ENCODE data around the gene OR5D18.
"Not testable (repeated sequence)": the region's sequence is repeated elsewhere in the genome, so short reads cannot be mapped to it uniquely, and the experiment has no call there.

The OR5D18 gene

DNA sequence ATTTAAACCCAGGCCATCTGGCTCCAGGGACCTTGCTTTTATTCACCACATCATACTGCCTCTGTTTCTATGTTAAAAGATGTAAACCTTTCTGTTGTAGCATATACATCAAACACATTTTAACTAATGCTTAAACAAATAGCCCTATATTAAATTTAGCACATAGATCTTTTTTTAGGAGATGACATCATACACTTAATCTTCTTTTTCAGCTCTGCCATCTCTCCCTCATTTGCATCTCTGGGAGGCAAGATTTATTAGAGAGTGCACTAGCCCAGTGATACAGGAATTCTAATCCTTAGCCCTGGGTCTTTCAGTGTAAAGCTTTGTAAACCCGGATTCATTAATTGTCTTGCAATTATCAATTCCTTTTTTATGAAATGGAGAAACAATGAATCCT, 32.7 kb downstream of the OR5D18 start:
- Histone ChIP-seq H3K27ac (ENCODE audit: low read depth, low read length) (no peak overlapping the region), H3K9ac (ENCODE audit: low read length) (no peak overlapping the region), H3K27me3 (ENCODE audit: control insufficient read depth, insufficient read depth, low read length) (no peaks in the 10 kb centered on the region), H3K9me3 (ENCODE audit: control insufficient read depth, insufficient read depth, low read depth, low read length) (peaks cover 31% of the 10 kb centered on the region; the same call in 1 of the 2 replicates), H3K4me1 (ENCODE audit: control insufficient read depth, insufficient read depth, low read length) (no peaks in the 10 kb centered on the region), H3K36me3 (ENCODE audit: control insufficient read depth, insufficient read depth, low read length) (no peaks in the 10 kb centered on the region), H3K4me3 (ENCODE audit: low read depth, low read length) (no peak overlapping the region)

DNA sequence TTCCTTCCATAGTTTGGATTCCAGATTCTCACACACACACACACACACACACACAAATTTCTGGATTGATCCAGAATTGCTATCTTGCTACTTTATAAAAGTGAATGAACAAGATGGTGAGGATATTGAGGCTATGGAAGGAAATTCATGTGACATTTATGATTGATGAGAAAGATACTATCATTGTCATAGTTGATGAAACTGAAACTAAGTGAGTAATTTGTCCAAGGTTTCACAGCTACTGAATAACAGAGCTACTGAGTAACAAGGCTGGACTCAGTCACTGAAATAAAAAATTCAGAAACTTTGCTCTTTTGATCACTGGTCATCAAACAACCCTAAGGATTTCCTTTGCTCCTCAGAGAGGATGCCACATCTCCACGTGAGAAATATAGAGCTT, 35.3 kb downstream of the OR5D18 start:
- H3K9ac ChIP-seq (ENCODE audit: low read length), result no peak overlapping the region
- no peaks in the 10 kb centered on the region for H3K27me3 ChIP-seq (ENCODE audit: control insufficient read depth, insufficient read depth, low read length)
- H3K36me3 ChIP-seq (ENCODE audit: control insufficient read depth, insufficient read depth, low read length), result no peaks in the 10 kb centered on the region
- H3K27ac ChIP-seq (ENCODE audit: low read depth, low read length), result no peak overlapping the region
- no peaks in the 10 kb centered on the region for H3K4me1 ChIP-seq (ENCODE audit: control insufficient read depth, insufficient read depth, low read length)
- peaks cover 33% of the 10 kb centered on the region; the same call in 1 of the 2 replicates for H3K9me3 ChIP-seq (ENCODE audit: control insufficient read depth, insufficient read depth, low read depth, low read length)
- no peak overlapping the region for H3K4me3 ChIP-seq (ENCODE audit: low read depth, low read length)

- H3K27ac ChIP-seq (ENCODE audit: low read depth, low read length); H3K27me3 ChIP-seq (ENCODE audit: control insufficient read depth, insufficient read depth, low read length); H3K4me1 ChIP-seq (ENCODE audit: control insufficient read depth, insufficient read depth, low read length); H3K9ac ChIP-seq (ENCODE audit: low read length); H3K4me3 ChIP-seq (ENCODE audit: low read depth, low read length); H3K36me3 ChIP-seq (ENCODE audit: control insufficient read depth, insufficient read depth, low read length): not testable (repeated sequence)
- H3K9me3 ChIP-seq (ENCODE audit: control insufficient read depth, insufficient read depth, low read depth, low read length), result peaks cover 13% of the 10 kb centered on the region; the same call in 1 of the 2 replicates
Measured at GRCh38 chr11:55867354-55867753, 47.9 kb downstream of the OR5D18 start.

Measured in HUES6 (cell line).